HCT116 (cell line): ENCODE measurements around the gene DNM3.

Experiments used
- CEBPB ChIP-seq: IDR thresholded peaks from 2 replicates; pipeline ENCODE4 v1.6.1; 2012; ENCODE audit warnings: low read depth
- EZH2phosphoT487 ChIP-seq: fragments of 200-600 bp; IDR thresholded peaks from 2 replicates; pipeline ENCODE4 v1.6.1; 2018; ENCODE audit warnings: antibody characterized with exemption, borderline replicate concordance
- POLR2A ChIP-seq: IDR thresholded peaks from 2 replicates; pipeline ENCODE4 v1.7.0; 2011; ENCODE audit warnings: borderline replicate concordance; ENCODE audit not compliant: insufficient read depth, insufficient read length; ENCODE audit errors: extremely low read depth
- RAD21 ChIP-seq: IDR thresholded peaks from 2 replicates; pipeline ENCODE4 v1.6.1; 2012; ENCODE audit warnings: low read depth, mild to moderate bottlenecking
- TF ChIP-seq, protein P1 (sequence below), 3 experiments: fragments of 200-600 bp in 1 of 3; sonication (generic) in 1 of 3; IDR thresholded peaks in 2 of 3; conservative IDR thresholded peaks in 1 of 3; 2 replicates each; pipeline ENCODE4 v1.5.1; 2012 to 2017; ENCODE audit warnings: low read depth in 2 of 3, low read length in 2 of 3, antibody characterized with exemption in 1 of 3, borderline replicate concordance in 1 of 3, control low read depth in 1 of 3, mild to moderate bottlenecking in 1 of 3, mixed read lengths in 1 of 3, mixed run types in 1 of 3, moderate library complexity in 1 of 3; ENCODE audit not compliant: insufficient read depth in 1 of 3
- TF ChIP-seq, protein P2 (sequence below): IDR thresholded peaks from 2 replicates; pipeline ENCODE4 v1.6.1; 2012

DNA sequence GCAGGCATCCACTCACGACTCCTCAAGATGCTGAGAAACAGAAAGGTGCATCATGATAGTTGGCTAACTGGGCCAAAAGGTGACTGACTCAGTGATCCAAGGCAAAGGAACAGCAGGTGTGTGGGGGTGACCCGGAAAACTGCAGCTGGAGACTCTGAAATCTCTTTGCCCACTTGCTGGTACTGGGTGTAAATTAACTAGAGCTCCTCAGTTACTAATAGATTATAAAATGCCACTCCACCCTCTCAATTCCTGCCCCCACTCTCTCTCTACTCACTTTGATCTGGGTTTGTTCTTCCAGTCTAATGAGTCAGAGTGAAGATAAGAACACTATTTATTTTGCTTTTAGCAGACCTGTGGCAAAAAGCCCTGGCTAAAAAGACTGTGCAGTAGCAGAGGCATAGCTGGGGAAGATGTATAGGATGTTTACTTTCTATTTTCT is 609.7 kb downstream of the DNM3 start:
- TF ChIP-seq CEBPB (no peak), POLR2A (no peak), EZH2phosphoT487 (no peak), RAD21 (no peak)
- TF ChIP-seq, protein P1, sequence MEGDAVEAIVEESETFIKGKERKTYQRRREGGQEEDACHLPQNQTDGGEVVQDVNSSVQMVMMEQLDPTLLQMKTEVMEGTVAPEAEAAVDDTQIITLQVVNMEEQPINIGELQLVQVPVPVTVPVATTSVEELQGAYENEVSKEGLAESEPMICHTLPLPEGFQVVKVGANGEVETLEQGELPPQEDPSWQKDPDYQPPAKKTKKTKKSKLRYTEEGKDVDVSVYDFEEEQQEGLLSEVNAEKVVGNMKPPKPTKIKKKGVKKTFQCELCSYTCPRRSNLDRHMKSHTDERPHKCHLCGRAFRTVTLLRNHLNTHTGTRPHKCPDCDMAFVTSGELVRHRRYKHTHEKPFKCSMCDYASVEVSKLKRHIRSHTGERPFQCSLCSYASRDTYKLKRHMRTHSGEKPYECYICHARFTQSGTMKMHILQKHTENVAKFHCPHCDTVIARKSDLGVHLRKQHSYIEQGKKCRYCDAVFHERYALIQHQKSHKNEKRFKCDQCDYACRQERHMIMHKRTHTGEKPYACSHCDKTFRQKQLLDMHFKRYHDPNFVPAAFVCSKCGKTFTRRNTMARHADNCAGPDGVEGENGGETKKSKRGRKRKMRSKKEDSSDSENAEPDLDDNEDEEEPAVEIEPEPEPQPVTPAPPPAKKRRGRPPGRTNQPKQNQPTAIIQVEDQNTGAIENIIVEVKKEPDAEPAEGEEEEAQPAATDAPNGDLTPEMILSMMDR (IDR thresholded peaks at IDR 0.05 in 2 of 3, conservative IDR thresholded peaks at IDR 0.05 in 1 of 3; ENCODE audit: borderline replicate concordance in 1 of 3, insufficient read depth in 1 of 3, low read depth in 2 of 3, low read length in 2 of 3) = no peak
- TF ChIP-seq, protein P2, sequence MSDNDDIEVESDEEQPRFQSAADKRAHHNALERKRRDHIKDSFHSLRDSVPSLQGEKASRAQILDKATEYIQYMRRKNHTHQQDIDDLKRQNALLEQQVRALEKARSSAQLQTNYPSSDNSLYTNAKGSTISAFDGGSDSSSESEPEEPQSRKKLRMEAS = no peak
